Fibroblast of villous mesenchyme (primary cell): ENCODE measurements around the gene ANKRD60. TPM values are rescaled to one million over a fixed set of nuclear protein-coding genes. Genes with fewer than 3 reads are reported as not detected.

Experiments used
- DNase-seq: peaks from one replicate; pipeline ENCODE4 v3.0.0-alpha.2; 2010; ENCODE audit warnings: low read depth
- H3K4me3 ChIP-seq: 2 replicates; pipeline ENCODE4 v1.5.1; 2011; ENCODE audit warnings: low read depth, mild to moderate bottlenecking, low read length
- total RNA-seq: library from RNA; depleted of rRNA; stranded (reverse); fragments of >200 nt; gene quantifications from 2 replicates; pipeline ENCODE4 v1.2.3, GENCODE V29; 2012
- TF ChIP-seq, protein P1 (sequence below): IDR thresholded peaks from 2 replicates; pipeline ENCODE4 v1.5.1; 2012; ENCODE audit warnings: low read depth, mild to moderate bottlenecking, low read length; ENCODE audit not compliant: insufficient read depth

Gene ANKRD60, protein sequence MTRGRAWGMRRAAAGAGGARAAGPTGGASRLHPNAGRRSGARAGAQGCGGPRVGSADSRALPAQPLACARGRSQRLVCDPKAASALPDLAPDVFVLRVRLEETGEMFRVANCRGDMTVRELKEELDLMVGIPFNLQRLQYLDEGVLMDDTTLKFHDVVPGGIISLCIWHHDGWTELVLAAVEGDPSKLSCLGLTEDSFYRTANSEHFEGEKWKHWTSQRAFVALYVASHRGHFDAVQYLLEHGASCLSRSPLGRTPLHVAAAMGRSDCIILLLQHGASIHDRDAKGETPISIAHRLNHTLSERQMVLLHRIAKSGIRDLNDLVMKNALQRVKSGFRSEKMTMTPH
- not detected in 2 replicates for total RNA-seq

GRCh38 chr20:58228484-58229197 is at the start of gene ANKRD60:
TSS of gene ANKRD60 (minus strand) at chr20:58228653. CDS start at chr20:58228653, 0 bp downstream.
- TF ChIP-seq, protein P1, sequence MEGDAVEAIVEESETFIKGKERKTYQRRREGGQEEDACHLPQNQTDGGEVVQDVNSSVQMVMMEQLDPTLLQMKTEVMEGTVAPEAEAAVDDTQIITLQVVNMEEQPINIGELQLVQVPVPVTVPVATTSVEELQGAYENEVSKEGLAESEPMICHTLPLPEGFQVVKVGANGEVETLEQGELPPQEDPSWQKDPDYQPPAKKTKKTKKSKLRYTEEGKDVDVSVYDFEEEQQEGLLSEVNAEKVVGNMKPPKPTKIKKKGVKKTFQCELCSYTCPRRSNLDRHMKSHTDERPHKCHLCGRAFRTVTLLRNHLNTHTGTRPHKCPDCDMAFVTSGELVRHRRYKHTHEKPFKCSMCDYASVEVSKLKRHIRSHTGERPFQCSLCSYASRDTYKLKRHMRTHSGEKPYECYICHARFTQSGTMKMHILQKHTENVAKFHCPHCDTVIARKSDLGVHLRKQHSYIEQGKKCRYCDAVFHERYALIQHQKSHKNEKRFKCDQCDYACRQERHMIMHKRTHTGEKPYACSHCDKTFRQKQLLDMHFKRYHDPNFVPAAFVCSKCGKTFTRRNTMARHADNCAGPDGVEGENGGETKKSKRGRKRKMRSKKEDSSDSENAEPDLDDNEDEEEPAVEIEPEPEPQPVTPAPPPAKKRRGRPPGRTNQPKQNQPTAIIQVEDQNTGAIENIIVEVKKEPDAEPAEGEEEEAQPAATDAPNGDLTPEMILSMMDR = no peak
- peak; percentile 68 for DNase-seq
- H3K4me3 ChIP-seq = peak within 1 kb of the TSS; percentile 56

- DNase-seq = no peak
- TF ChIP-seq, protein P1 = no peak
- H3K4me3 ChIP-seq = no peak overlapping the region
Observed at GRCh38 chr20:58277578-58278472, 49.4 kb upstream of the ANKRD60 start.

DNA sequence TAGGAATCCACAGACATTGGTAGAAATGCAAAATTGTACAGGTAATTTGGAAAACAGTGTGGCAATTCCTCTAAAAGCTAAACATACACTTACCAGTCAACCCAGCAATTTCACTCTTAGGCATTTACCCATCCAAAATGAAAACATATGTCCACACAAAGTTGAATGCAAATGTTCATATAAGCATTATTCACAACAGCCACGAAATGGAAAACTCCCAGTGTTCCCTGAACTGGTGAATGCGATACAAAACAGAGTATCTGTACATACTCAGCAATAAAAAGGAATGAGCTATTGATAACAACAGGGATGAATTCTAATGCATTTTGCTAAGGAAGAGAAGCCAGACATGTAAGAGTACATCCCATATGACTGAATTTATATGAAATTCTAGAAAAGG is 48.7 kb upstream of the ANKRD60 start:
- no peak for DNase-seq
- TF ChIP-seq, protein P1 = no peak
- H3K4me3 ChIP-seq = no peak overlapping the region

- no peak for DNase-seq
- TF ChIP-seq, protein P1 = no peak
- no peak overlapping the region for H3K4me3 ChIP-seq
Observed at GRCh38 chr20:58274384-58274783, 45.9 kb upstream of the ANKRD60 start.

DNA sequence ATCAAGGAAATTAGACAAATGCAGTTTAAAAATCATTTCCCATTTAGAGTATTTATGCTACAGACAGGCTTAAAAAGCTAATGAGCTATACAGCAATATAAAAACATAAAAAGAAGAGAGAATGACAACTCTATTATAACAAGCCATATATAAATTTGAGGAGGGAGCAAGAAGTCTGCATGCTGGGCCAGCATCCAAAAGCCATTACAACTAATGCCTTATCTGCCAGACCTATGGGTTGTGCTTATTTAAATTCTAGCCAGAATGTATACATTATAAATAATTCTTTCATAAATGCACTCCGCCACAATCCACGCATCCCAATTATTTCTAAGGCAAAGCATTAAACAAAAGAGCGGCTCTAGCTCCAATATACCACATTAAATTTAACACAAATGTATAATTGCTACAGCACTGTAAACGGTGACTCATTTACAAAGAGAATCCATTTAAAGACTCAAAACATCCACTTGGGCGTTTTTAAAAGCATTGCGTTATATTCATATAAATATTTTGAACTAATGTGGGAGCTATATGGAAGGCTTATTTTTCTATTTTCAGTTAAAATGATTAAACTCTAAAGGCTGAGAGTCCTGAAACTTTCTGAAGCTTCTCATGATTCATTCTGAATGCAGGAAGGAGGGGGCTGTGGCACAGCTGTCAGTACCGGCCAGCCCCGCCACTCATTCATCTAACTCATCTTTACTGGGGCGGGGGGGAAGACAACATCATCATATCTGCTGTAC is 43.3 kb upstream of the ANKRD60 start:
- no peak for DNase-seq
- TF ChIP-seq, protein P1 = no peak
- no peak overlapping the region for H3K4me3 ChIP-seq

GRCh38 chr20:58268936-58269619 is 40.6 kb upstream of the ANKRD60 start:
- no peak overlapping the region for H3K4me3 ChIP-seq
- TF ChIP-seq, protein P1 = no peak
- no peak for DNase-seq
